ENCODE measurements around the gene TSHZ3. TPM values are rescaled to one million over a fixed set of nuclear protein-coding genes. Genes with fewer than 3 reads are reported as not detected.

TSHZ3 gene
- total RNA-seq, 4 donors from 2014 or later: 0.19 to 5.3 (median 1.9) TPM

DNA sequence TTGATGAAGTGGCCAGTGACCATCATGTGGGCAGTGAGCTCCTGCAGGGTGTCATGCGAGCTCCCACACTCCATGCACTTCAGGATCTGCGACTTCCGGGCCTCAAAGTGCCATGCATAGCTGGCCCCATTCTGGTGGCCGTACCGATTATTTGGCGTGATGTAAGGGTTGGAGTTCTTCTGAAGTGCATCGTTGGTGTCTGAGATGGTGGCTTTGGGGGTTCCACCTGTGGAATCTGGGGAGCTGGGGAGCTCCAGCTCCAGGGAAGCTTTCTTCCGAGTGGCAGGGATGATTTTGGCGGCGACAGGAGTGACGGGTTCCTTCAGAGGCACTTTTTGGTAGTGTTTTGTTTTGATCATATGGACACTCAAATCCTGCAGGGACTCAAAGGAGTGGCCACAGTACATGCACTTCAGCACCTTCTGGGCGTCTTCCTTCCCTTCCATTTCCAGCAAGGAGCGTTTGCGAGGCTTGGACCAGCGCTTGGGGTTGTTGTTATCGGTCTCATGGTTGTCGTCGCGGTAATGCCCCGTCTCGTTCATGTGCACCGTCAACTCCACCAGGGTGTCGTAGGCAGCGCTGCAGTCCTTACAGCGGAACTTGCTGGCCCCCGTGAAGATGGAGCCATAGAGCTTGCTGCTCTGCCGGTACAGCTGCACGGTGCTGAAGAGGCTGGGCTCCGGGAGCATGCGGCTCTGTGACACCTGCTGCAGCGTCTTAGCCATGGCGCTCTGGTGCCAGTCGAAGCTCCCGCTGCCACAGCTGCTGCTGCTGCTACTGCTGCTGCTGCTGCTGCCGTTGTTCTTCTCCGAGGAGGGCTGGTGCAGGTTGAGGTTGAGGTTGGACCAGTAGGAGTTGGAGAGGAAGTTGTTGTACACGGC, 70.4 kb downstream of the TSHZ3 start:
- 90 to 92% methylated on average over 25 to 30 of the region's 37 CpGs for WGBS, 2 donors
- no peak for DNase-seq

DNA sequence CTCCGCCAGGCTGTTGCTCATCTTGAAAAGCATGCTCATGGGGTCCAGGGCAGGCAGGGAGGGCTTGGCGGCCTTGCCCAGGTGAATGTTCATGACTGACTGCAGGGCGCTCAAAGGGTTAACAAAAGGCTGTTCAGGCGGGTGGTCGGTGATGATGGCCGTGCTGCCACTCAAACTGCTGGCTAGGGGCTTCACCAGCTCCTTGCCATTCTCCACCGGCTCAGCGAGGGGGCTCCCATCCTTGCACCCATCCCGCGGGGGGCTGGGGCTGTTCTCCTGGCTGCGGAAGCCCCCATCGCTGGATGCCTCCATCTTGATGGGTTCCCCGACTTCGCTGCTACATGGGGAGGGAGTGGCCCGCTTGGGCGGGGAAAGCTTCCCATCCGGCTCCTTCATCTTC, 71.7 kb downstream of the TSHZ3 start:
- Histone ChIP-seq H3K27ac (no peak overlapping the region), H3K36me3 (peaks cover 0 to 25% (median 0%) of the 10 kb centered on the region in 3 donors), H3K4me3 (no peak overlapping the region), H3K27me3 (no peaks in the 10 kb centered on the region), H3K9me3 (no peaks in the 10 kb centered on the region), H3K4me1 (no peaks in the 10 kb centered on the region)
- intact Hi-C loops (cut with DNase I): no loop called here
- DNase-seq: no peak
- TF ChIP-seq, protein P1, sequence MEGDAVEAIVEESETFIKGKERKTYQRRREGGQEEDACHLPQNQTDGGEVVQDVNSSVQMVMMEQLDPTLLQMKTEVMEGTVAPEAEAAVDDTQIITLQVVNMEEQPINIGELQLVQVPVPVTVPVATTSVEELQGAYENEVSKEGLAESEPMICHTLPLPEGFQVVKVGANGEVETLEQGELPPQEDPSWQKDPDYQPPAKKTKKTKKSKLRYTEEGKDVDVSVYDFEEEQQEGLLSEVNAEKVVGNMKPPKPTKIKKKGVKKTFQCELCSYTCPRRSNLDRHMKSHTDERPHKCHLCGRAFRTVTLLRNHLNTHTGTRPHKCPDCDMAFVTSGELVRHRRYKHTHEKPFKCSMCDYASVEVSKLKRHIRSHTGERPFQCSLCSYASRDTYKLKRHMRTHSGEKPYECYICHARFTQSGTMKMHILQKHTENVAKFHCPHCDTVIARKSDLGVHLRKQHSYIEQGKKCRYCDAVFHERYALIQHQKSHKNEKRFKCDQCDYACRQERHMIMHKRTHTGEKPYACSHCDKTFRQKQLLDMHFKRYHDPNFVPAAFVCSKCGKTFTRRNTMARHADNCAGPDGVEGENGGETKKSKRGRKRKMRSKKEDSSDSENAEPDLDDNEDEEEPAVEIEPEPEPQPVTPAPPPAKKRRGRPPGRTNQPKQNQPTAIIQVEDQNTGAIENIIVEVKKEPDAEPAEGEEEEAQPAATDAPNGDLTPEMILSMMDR (IDR thresholded peaks at IDR 0.05): no peak
- TF ChIP-seq POLR2A (IDR thresholded peaks at IDR 0.05): no peak
- WGBS, 2 donors: 88 to 89% methylated on average over 1 to 12 of the region's 17 CpGs

More for the DNA sequence above, 70.4 kb downstream of the TSHZ3 start:
- H3K4me3 ChIP-seq: no peak overlapping the region
- H3K9me3 ChIP-seq: no peaks in the 10 kb centered on the region
- peaks cover 0 to 25% (median 0%) of the 10 kb centered on the region in 3 donors for H3K36me3 ChIP-seq
- H3K27ac ChIP-seq: no peak overlapping the region
- TF ChIP-seq, protein P1 (IDR thresholded peaks at IDR 0.05): no peak
- intact Hi-C loops (cut with DNase I): no loop called here
- H3K27me3 ChIP-seq: no peaks in the 10 kb centered on the region
- no peaks in the 10 kb centered on the region for H3K4me1 ChIP-seq

DNA sequence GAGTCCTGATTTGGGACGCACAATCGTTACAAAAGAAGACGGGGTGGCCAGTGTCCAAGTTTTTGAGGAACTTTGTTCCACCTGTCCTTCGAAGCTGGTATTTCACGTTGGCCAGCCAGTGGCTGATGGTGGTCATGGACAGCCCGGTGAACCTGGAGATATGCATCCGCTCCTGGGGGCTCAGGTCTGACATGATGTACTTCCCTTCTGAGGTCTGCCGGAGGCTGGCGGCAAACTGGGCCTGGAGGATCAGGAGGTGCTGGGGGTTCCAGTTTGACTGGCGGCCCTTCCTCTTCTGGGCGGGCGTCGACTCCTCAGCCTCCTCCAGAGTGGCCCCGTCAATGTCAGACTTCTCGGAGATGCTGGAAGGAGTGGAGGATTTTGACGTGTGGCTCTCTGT, 72.4 kb downstream of the TSHZ3 start:
- intact Hi-C loops (cut with DNase I): no loop called here
- DNase-seq: no peak
- TF ChIP-seq POLR2A (IDR thresholded peaks at IDR 0.05): no peak
- TF ChIP-seq, protein P1 (IDR thresholded peaks at IDR 0.05): no peak
- H3K9me3 ChIP-seq: no peaks in the 10 kb centered on the region
- no peaks in the 10 kb centered on the region for H3K4me1 ChIP-seq
- no peak overlapping the region for H3K4me3 ChIP-seq
- H3K27ac ChIP-seq: no peak overlapping the region
- no peaks in the 10 kb centered on the region for H3K27me3 ChIP-seq
- 93 to 98% methylated on average over 11 to 12 of the region's 16 CpGs for WGBS, 2 donors
- H3K36me3 ChIP-seq: peaks cover 0 to 25% (median 0%) of the 10 kb centered on the region in 3 donors

DNA sequence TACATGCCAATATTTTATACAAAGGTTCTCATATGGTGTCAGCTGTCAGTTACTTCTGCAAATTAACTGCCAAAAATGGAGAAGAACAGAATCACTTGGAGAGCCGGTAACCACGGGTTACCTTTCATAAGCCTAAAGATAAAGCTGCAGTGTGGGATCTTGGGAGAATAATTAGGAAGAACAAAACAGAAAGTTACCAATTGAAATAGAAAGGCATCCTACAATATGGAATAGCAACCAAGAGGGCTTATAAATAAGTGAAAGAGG, 74.2 kb downstream of the TSHZ3 start:
- Histone ChIP-seq H3K36me3 (peaks cover 0 to 25% (median 0%) of the 10 kb centered on the region in 3 donors), H3K27ac (no peak overlapping the region), H3K27me3 (no peaks in the 10 kb centered on the region), H3K4me3 (no peak overlapping the region), H3K4me1 (no peaks in the 10 kb centered on the region), H3K9me3 (no peaks in the 10 kb centered on the region)
- intact Hi-C loops (cut with DNase I): no loop called here
- TF ChIP-seq POLR2A (IDR thresholded peaks at IDR 0.05): no peak
- no peak for DNase-seq
- 60 to 67% methylated on average over 2 of the region's 2 CpGs for WGBS, 2 donors

DNA sequence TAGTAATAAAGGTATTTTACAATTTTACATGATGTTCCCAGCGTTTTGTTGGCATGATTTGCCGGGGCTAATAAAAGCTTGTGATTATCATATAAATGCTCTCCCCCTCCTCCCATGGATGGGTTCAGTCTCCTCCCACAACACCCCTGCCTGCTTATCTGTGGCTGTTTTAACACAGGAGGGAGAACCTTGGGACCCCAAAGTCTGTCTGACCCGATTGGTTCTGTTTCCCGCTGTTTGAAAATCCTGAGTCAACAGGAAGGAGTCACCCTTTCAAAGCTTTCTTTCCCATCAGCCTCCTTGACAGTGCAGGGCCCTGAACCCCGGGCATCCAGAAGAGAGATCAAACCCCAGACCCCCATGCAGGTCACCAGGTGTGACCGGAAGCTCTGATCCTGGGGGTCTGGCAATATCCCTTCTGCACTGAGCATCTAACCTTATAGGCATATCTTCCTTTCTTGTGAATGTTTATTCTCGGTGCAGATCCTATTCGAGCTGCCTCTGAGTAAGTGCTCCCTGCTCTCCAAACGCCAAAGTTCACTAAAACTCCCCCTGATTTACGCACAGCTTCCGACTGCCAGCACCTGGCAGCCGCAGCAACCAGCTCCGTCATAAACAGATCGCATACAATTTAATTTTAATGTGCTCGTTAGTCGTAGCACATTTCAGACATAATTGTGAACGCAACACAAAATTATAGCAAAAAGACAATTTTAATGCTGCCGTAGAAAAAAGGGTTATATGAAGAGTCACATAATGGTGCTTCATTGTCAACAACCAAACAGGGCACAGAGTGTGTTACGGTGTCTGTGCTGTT, 74.8 kb downstream of the TSHZ3 start:
- WGBS, 2 donors: 80 to 83% methylated on average over 17 to 19 of the region's 19 CpGs
- Histone ChIP-seq H3K36me3 (peaks cover 0 to 24% (median 0%) of the 10 kb centered on the region in 3 donors), H3K27me3 (no peaks in the 10 kb centered on the region), H3K4me1 (no peaks in the 10 kb centered on the region), H3K27ac (no peak overlapping the region), H3K9me3 (no peaks in the 10 kb centered on the region), H3K4me3 (no peak overlapping the region)
- TF ChIP-seq POLR2A (IDR thresholded peaks at IDR 0.05): no peak
- TF ChIP-seq, protein P1 (IDR thresholded peaks at IDR 0.05): no peak
- intact Hi-C loops (cut with DNase I): no loop called here
- no peak for DNase-seq

Data from esophagus squamous epithelium (tissue), 5 donors.